GM19438 (cell line): ENCODE results near the gene GNA12.
"Not testable (repeated sequence)": the region's sequence is repeated elsewhere in the genome, so short reads cannot be mapped to it uniquely, and the experiment has no call there.

Experiments used
- ATAC-seq: cut with Tn5 transposase; IDR thresholded peaks from one replicate; pipeline ENCODE4 v1.9.1; 2021; ENCODE audit warnings: low read depth; ENCODE audit not compliant: unreplicated experiment

GNA12 gene

DNA sequence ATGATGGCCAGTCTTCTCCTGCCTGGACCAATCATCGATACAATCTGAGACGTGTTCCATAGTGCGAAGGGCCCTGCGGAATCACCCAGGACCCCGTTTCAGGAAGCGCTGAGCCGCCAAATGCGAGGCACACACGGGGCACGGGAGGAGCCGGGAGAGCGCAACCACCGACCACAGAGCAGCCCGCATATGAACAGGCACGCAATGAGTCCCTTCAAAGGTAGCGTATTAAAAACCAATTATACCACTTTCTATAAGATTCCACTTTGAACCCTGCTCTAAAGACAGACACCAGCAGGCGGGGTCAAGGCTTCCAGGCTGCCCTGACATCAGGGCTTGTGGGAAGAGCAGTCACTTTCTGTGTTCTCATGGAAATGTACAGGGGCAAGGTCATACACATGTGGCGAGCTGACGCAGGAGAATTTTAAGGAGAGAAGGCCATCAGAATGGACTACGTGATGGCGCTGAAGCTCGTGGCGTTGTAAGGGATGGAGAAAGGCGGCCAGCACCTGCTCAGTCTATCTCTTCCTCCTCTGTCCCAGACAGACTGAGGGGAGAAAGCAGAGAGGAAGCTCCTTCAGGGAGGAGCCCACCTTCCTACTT lies 109.9 kb downstream of the GNA12 start:
- no peak for ATAC-seq

DNA sequence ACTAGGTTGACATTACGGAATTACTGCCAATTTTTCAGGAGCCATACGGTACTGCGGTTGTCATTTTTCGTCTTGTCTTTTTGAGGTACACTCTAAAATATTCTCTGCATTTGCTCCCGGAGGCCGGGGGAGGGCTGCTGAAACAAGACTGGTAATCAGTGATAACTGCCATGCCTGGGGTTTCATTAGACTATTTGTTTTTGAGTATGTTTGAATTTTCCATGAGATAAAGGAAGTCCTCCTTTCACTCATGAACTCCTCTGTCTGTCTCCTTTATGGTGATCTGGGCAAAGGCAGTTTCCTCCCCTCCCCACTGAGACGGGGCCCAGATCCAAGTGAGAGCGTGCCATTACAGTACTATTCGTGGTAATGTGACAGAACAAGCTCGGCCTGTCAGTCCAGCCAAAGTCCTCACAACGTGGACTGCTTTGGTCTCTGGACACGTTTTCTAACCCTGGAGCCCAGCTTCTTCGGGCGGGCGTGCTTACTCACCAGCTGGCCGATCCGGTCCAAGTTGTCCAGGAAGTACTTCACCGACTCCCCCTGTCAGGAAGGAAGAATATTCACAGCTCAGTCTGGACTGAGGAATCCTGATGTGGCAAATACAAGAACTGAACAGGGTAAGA lies 111.0 kb downstream of the GNA12 start:
- ATAC-seq: no peak

DNA sequence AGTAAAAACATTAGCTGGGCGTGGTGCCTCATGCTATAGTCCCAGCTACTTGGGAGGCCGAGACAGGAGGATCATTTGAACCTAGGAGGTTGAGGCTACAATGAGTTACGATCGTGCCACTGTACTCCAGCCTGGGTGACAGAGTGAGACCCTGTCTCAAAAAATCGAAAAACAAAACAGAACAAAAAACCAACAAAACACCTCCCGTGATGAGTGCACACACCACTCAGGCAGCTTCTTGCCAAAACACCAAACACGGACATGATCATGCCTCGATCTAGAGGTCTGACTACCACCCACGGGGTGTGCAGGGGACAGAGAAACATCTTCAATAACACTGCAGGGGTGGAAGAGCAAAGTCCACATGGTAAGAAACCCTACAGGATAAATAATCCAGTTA lies 111.7 kb downstream of the GNA12 start:
- ATAC-seq: no peak

DNA sequence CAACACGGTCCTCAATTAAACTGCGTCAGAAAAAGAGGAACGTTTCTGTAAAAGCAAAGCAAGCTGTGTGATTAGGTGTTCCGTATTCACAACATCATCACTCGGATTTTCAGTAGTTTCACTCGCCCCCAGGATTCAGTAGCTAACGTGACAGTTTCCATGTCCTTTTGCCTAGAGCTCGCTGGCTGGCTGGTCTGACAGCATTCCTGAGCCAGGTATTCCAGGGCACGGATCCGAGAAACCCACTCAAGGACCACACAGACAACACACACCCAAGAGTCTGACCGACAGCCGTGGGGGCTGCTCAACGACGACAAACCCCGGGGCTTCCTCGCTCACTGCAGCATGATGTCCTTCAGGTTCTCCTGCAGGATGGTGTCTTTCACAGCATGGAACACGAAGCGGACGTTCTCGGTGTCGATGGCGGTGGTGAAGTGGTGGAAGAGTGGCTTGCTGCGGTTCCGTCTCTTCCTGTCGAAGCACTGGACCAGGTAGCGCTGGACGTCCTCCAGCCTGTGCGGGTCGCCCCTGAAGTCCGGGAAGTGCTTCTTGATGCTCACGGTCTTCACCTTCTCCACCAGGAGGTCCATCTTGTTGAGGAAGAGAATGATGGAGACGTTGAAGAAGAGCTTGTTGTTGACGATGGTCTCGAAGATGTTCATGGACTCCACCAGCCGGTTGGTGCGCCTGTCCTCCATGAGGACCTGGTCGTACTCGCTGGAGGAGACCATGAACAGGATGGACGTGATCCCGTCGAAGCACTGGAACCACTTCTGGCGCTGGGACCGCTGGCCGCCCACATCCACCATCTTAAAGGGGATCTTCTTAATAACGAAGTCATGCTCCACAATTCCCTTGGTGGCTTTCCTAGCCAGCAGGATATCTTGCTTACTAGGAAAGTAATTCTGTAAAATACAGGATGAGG lies 113.0 kb downstream of the GNA12 start:
- no peak for ATAC-seq

DNA sequence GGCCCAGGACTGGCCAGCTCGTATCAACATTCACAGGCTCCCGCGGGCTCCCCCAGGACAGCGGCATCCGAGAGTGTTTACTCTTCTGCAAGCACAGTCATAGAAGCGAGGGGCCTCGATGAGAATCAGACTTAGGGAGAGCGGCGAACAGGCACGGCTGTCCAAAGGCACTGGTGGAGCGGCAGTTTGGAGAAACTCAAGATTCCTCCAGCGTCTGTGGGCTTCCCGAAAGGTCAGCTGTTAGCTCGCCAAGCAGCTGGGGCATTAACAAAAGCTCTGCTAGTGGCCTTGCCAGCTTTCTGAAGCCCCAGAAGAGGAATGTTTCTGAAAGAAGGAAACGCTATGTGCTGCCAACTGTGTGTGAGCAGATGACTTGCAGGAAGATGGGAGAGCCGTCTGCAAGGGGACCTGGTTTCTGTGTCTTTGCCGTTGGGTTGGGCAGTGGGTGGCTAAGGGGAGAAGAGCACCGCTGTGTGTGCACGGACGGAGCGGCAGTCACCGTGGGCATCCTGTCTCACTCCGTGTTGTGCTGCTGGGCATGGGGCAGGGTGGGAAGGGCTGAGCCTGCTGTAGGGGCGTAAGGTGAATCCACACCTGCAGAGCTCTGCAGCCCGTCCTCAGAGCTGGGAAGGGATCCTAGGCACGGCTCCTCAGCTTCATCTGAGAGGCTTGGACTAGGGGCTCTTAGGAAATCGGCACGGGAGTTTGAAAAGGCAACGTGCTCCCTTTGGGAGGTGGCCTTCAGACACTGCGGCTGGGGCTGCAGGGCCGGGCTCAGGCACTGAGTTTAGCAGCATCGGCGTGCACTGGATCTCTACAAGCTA lies 114.0 kb downstream of the GNA12 start:
- ATAC-seq: no peak

DNA sequence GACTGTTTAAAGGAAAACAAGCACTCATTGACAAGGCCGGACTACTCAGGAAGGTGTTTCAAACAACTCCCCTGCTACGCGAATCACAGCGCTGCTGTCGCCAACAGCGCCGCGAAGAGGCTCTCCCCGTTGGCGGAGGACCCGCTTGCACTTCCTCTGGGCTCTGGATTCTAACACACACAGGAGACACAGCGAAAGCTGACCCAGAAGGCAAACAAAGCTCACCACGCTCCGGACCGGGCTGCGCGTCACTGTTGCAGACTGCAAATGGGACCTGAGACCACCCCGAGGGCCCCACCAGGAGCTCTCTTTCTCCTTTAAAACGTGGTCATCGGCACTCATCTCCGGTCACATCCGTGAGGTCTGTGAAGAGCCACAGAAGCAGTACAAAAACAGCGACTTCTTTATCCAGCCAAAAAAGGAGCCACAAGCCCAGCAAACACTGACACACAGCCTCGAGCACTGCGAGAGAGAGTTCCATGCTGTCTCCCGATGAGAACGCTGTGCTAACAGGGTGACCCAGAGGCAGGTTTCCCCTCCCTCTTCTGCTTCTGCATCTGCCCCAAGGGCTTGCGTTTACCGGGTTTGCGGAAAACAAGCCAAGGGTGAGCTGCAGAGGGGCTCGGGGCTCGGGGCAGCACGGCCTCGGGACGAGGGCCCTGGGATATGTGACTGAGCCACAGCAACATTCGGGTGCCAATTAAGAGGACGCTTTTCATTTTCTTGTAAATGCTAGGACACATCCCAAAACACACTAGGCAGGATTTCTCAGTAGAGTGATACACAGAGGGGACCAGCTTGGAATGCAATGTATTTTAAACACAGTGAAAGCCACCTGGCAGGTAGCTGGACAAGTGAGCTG lies 114.8 kb downstream of the GNA12 start:
- ATAC-seq: no peak

DNA sequence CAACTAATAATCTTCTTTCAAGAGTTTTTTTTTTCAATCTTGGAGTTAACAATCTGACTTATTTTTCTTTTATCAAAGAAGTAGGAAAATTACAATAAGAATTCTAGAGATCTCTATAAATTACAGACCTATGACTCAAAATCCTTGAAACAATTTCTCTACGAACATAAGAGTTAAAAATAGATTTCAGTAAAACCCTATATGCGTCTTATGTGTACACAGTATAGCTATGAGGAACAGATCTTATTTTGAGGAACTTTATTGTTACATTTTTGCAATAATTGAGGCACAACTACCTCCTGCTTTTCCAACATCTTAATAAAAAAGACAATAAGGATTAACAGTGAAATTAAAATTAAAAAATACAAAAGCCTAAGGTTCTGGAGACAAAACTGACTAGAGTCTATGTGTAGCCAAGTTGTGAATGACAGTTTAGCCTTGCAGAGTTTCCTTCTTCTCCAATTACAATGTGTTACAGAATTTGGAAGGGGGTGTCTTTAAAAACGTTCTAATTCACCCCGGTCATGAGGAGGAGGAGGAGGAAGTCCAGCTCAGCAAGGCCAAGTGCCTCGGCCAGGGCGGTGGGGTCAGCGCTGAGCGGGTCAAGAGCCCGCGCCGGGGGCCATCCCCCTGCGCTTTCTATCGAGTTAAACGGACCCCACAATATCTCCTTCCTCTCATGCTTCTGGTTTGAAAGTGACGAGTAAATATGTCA lies 115.6 kb downstream of the GNA12 start:
- ATAC-seq: no peak

DNA sequence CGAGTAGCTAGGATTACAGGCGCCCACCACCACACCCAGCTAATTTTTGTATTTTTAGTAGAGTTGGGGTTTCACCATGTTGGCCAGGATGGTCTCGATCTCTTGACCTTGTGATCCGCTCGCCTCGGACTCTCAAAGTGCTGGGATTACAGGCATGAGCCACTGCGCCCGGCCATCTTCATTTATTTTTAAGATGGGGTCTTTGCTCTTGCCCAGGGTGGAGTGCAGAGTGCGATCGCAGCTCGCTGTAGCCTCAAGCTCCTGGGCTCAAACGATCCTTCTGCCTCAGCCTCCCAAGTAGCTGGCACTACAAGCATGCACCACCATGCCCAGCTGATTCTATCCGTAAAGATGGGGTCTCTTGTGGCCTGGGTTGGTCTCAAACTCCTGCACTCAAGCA lies 116.9 kb downstream of the GNA12 start:
- not testable (repeated sequence) for ATAC-seq

DNA sequence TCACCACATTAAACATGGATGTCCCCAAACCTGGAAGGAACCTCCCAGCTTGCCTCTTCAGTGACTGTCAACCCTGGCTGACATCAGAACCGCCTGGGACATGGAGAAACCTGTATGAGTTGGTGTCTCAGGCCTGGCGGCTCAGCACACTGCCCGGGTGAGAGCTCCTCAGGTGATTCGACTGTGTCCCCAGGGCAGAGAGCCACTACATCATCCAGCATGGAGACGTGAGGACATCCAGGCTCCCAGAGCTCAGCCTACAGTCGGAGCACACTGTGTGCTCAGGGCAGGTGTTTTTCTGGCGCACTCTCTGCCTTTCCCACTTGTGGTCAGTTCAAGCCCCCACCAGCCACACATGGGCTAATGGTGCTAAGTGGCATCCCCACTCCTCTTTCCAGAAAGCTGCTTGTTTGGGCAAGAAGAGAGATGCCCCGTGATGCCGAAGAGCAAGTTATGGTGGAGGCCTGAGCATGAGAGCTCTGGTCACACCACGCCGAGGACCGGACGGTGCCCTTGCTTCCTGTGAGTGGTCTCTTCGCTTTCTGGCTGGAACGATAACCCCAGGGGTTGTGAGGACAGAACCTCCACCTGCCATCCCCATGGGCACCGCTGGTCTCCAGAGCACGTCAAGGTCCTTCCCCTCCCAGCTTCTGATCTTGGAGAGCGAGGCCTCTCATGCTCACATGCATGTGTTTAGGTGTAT lies 117.6 kb downstream of the GNA12 start:
- ATAC-seq: no peak

DNA sequence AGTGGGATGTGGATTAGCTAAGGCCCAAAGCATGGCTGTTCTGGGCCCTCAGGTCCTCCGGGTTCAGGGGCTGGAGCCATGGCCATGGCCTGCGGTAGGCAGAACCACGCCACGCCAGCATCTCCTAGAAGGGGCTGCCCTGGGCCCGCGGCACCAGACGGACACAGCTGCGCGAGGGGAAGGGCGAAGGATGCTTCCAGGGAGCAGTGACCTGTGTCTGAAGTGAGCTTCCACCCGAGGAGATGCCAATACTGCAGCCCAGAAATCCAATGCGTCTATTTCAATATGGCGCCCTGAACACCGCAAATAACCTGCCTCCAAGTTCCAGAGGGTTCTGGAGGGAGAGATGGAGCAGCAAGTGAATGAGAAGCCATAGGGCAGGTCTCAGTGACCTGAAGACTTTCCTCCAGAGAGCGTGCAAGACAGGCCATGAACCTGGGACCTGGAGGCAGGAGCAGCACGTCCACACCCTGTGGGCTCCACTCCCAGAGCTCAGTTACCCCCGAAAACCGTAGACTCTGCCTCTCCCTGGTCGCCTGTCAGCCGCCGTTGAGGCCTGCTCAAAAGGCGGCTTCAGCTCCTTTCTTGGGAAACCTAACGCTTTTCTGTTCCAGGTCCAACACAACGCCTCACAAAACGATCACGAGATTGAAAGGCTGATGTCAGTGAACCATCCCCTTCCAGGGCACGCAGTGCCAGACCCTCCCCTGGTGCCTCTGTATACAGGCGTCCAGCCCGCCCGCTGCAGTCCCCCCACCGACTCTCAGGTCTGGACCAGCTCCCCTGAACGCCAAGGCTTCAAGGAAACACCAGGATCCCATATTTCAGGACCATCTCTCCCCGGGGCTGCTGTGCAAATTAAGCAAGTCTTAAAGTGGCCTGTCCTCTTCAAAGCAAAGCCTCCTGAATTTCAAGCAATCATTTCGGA lies 118.7 kb downstream of the GNA12 start:
- no peak for ATAC-seq

DNA sequence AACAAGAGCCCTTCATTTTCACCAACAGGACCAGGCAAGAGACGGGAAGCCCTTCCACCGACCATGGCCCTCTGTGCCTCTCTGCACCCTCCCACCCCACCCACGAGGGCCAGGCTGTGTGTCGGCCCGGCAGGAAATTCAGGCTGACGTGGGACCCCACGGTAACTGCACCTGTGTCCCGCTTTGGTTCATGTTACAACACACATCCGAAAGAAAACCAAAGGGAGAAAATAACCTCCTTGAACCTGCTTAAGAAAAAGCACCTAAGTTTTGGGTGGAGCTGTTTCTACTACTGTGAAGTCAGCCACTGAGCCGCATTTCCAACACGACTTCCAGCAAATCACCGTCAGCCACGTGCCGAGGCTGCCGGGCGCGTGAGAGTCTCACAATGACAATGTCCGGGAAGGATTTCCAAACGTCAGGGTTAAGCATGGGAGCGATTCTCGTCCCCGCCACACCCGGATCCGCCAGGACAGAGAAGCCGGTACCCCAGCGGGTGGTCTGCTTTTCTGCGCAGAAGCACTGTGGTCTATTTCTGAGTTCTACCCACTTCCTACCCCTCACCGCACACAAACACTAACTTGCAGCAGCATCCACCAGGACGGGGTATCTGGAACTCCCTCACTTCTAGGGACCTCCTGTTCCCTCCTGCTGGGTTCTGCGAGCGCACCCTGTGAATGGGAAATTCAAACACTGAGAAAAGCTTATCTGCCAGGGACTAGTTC lies 119.5 kb downstream of the GNA12 start:
- ATAC-seq: no peak

DNA sequence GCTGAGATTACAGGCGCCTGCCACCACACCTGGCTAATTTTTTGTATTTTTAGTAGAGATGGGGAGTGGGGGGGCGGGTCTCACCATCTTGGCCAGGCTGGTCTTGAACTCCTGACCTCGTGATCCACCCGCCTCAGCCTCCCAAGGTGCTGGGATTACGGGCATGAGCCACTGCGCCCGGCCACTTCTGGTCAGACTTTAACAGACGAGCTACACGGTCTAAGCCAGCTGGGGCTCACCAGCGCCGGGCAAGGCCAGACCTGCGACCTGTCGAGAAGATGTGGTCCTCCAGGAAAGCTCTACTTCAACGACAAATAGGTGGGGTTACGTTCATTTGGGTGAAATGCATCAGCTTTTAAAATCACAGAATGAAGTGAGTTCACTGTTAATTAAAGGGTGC lies 120.1 kb downstream of the GNA12 start:
- ATAC-seq: not testable (repeated sequence)

DNA sequence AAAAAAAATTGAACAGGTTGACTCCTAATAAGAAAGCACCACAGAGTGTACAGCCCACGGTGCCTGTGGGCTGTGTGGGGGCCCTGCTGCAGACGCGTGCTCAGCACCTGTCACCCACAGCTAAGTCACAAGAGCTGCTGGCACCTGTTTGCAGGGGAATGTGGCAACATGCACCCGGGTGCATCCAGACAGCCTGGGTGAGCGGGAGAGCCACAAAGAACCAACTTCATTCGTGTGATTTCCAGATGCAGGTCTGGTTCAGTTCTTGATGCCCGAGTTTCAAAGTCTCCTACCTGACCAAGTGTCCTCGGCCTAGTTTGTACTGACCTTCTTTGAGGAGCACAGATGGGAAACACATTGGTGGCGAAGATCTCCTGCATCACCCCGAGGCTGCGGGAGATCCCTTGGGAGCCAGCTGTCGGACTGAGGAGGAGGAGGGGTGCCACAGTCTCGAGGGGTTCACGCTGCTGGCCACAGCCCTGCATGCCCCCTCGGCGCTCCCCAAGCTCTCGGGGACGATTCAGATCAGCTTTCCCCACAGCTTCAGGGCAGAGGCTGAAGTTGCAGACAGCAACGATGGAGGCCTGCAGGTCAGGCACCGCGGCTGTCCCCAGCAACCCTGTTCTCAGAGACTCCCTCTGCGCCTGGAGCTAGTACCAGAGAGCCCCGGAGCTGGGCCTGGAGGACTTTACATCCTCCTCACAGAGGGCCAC lies 120.8 kb downstream of the GNA12 start:
- no peak for ATAC-seq

DNA sequence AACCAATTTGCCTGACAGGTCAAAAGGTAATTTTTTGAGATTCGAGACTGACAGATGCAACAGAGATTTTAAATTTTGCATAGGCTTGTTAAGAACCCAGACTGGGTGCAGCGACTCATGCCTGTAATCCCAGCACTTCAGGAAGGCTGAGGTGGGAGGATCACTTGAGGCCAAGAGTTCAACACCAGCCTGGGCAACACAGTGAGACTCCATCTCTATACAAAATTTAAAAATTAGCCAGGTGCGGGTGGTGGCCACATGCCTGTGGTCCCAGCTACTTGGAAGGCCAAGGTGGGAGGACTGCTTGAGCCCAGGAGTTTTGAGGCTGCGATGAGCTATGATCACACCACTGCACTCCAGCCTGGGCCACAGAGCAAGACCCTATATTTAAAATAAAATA lies 121.5 kb downstream of the GNA12 start:
- no peak for ATAC-seq

DNA sequence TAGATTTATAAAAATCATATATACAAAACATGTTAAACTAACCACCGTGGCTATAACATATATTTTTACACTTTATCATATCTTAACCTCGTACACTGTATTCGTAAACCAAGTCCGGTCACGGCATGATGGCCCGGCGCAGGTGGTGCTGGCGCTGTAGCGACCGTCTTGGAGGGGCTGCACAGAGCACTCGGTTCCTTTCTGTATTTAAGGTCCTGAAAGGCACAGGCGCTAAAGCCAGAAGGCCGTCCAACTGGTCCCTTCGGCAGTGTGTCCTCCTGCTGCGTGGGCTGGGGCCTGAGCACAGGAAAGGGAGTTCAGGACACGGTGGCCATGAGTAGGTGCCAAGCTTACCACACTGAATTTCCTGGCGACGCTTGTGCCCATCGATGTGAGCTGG lies 122.3 kb downstream of the GNA12 start:
- ATAC-seq: no peak

DNA sequence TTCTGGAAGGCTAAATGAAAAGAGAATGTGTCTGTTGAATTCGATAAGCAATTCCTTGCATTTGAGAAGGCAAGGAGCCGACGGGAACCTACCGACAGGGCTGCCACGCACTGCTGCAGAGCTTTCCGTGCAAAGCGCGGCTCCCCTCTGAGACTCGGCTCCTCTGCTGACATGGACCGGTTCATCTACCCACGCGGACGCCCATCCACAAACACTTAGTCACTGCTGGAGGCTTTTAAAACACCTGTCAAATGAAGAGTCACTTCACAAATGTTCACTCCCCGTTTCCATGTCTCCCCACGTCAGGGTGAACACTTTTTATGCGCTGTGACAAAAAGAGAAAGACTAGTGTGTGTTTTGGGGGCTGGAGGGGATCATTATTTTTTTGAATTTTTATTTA lies 124.1 kb downstream of the GNA12 start:
- no peak for ATAC-seq
